NB4 (cell line): ENCODE results near the gene GRIN3B.

Experiments
- CTCF ChIP-seq: IDR thresholded peaks from one replicate; pipeline ENCODE4 v1.5.1; 2012; ENCODE audit warnings: low read depth, low read length
- MAX ChIP-seq: IDR thresholded peaks from 2 replicates; pipeline ENCODE4 v1.6.1; 2011; ENCODE audit warnings: low read depth, low read length
- MYC ChIP-seq: IDR thresholded peaks from 2 replicates; pipeline ENCODE4 v1.6.1; 2011; ENCODE audit warnings: low read depth, low read length
- POLR2A ChIP-seq: IDR thresholded peaks from 2 replicates; pipeline ENCODE4 v1.6.1; 2011; ENCODE audit warnings: mild to moderate bottlenecking; ENCODE audit not compliant: insufficient read length; ENCODE audit errors: extremely low read depth

GRCh38 chr19:1028062-1028926 is 28.1 kb downstream of the GRIN3B start:
- TF ChIP-seq POLR2A (no peak), CTCF (no peak), MAX (no peak), MYC (no peak)
